ENCODE measurements around the gene BCKDHA. TPM values are rescaled to one million over a fixed set of nuclear protein-coding genes. Genes with fewer than 3 reads are reported as not detected.

BCKDHA gene
- total and polyA plus RNA-seq, 9 of the 15 experiments (the other 6 are each of a cell fraction or from before 2014, with no cell fraction given) = 4.5 to 52.5 (median 14.1) TPM

DNA sequence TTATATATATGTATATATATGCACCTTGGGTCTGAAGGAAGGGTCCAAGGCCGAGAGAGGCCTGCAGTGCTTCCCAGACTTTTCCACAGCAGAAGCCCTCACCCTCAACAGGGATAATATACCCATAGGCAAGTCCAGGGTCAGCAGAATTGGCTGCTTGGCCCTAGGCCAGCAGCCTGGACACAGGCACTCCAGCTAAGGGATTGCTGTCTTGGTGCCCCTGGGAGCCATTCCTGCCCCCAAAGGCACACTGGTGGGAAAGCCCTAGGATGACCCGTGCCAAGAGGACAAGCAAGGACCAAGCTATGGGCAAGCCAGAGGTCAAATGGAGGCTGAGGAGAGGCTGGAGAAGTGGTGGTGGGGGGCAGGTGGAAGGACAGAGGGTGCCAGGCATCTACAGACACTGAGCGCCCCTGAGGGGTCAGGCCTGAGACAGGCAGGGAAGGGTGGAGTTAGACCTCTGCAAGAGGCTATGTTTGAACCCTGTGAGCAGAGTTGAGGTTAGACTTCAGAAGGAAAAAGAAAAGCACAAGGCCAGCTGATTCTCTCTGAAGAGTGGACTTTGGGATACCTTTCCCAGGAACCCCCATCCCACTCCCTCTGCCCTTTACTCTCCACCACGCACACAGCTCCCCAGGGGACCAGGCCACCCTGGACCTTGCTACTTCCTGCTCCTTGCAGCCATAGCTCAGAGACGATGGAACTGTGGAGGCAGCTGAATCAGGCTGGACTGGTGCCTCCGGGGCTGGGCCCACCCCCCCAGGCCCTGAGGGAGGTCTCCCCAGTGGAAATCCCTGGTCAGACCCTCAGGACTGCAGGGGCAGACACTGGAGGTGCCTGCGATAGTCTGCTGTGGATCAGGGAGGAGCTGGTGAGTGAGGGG, 45.1 kb downstream of the BCKDHA start, which contains the start of gene ERICH4:
ERICH4 (plus strand) TSS at position 684 of the 883 bp plus-strand sequence; CDS start at position 698, 14 bp downstream.
- TF ChIP-seq NFIC (IDR thresholded peaks at IDR 0.05) (peak; percentile 50), POLR3G (IDR thresholded peaks at IDR 0.05; ENCODE audit: extremely low read depth, insufficient read length, insufficient replicate concordance) (no peak)
- Histone ChIP-seq H3K4me1 (replicated peaks in 1 of 2; ENCODE audit: control insufficient read depth in 2 of 2, insufficient read depth in 2 of 2, low read length in 2 of 2) (peaks cover 6 to 23% of the 10 kb centered on the region in 2 experiments; a peak in 4 of 5 replicates), H3K4me3 (no peak within 1 kb of the TSS), H3K4me2 (ENCODE audit: insufficient read depth, low read length) (no peak within 1 kb of the TSS), H3K27me3 (ENCODE audit: control insufficient read depth in 2 of 2, insufficient read depth in 2 of 2, low read length in 2 of 2) (peaks cover 4 to 15% of the 10 kb centered on the region in 2 experiments; a peak in 4 of 5 replicates), H2AFZ (ENCODE audit: low read depth, low read length) (peak within 1 kb of the TSS; percentile 71), H3K36me3 (ENCODE audit: control insufficient read depth, insufficient read depth, low read length) (peaks cover 5% of the 10 kb centered on the region; the same call in 1 of the 3 replicates), H4K20me1 (replicated peaks; ENCODE audit: control insufficient read depth, insufficient read depth, low read length) (no peaks in the 10 kb centered on the region), H3K9me3 (replicated peaks; ENCODE audit: control insufficient read depth, insufficient read depth, low read depth, low read length) (peaks cover 4% of the 10 kb centered on the region), H3K79me2 (ENCODE audit: control insufficient read depth, insufficient read depth, low read length) (peaks cover 10% of the 10 kb centered on the region), H3K9ac (ENCODE audit: insufficient read depth in 1 of 2, low read depth in 2 of 2, low read length in 2 of 2) (0 out of 4 replicates have a peak within 1 kb of the TSS, but pooled peaks of 1 of the 2 experiments have one; percentile 41), H3K9me1 (ENCODE audit: control insufficient read depth, insufficient read depth, low read length) (no peaks in the 10 kb centered on the region), H3K27ac (ENCODE audit: extremely low read depth, low read depth, low read length) (no peak within 1 kb of the TSS)
- ATAC-seq (no peak), FAIRE-seq (no peak), DNase-seq (ENCODE audit: extremely low read depth in 1 of 4, low spot score in 3 of 4) (peak in 2 of 4 experiments; percentile 3)
- intact Hi-C loops (cut with micrococcal nuclease) = loop anchor here (10.0 kb wide), 1 partner anchor 238 kb away; no protein-coding TSS in a partner anchor
- no TSS peak for BruUV-seq (replicated peaks)
- WGBS (ENCODE audit: insufficient coverage, low coverage, missing lambda C conversion rate) = 31% methylated on average over 6 of the region's 7 CpGs
- CTCF ChIA-PET (ENCODE audit: low intra/inter-chr PET ratio) = interaction anchor here (1.0 kb wide), 1 partner anchor 134 kb away, joined by 3 read pairs; no protein-coding TSS in a partner anchor
- POLR2A ChIA-PET = interaction anchor here (0.6 to 1.4 kb wide), 2 partner anchors 12 to 303 kb away, joined by 3 to 4 read pairs; no protein-coding TSS in a partner anchor
- in situ Hi-C loops (cut with MboI) = no loop called here

All from K562 (cell line).